Neural progenitor cell (in vitro differentiated cells): ENCODE data around the gene KRT74. TPM values are rescaled to one million over a fixed set of nuclear protein-coding genes. Genes with fewer than 3 reads are reported as not detected.

ENCODE experiments used
- DNase-seq: peaks from one replicate; pipeline ENCODE4 v3.0.0-alpha.2; 2016; ENCODE audit warnings: low spot score
- H2AFZ ChIP-seq: fragments of 200-600 bp; sonication (generic); replicated peaks from 2 replicates; pipeline ENCODE4 v1.6.1; 2016; ENCODE audit warnings: antibody characterized with exemption
- H3F3A ChIP-seq: fragments of 200-600 bp; sonication (generic); 2 replicates; pipeline ENCODE4 v1.6.1; 2016; ENCODE audit warnings: antibody characterized with exemption, low read depth
- H3K27ac ChIP-seq: fragments of 200-600 bp; sonication (generic); 2 replicates; pipeline ENCODE4 v1.5.1; 2016; ENCODE audit warnings: mild to moderate bottlenecking
- H3K27me3 ChIP-seq: fragments of 200-600 bp; sonication (generic); 2 replicates; pipeline ENCODE4 v1.6.1; 2016; ENCODE audit warnings: mild to moderate bottlenecking, moderate library complexity
- H3K36me3 ChIP-seq: fragments of 200-600 bp; sonication (generic); 2 replicates; pipeline ENCODE4 v1.5.1; 2016
- H3K4me1 ChIP-seq: fragments of 200-600 bp; sonication (generic); 2 replicates; pipeline ENCODE4 v1.6.1; 2016; ENCODE audit warnings: mixed run types
- H3K4me2 ChIP-seq: fragments of 200-600 bp; sonication (generic); 2 replicates; pipeline ENCODE4 v1.6.1; 2016
- H3K4me3 ChIP-seq: fragments of 200-600 bp; sonication (generic); 2 replicates; pipeline ENCODE4 v1.5.1; 2016
- H3K79me2 ChIP-seq: fragments of 200-600 bp; sonication (generic); 2 replicates; pipeline ENCODE4 v1.6.1; 2016; ENCODE audit warnings: low read depth
- H3K9ac ChIP-seq: fragments of 200-600 bp; sonication (generic); 2 replicates; pipeline ENCODE4 v1.6.1; 2016
- H3K9me3 ChIP-seq: fragments of 200-600 bp; sonication (generic); 2 replicates; pipeline ENCODE4 v1.5.1; 2016; ENCODE audit warnings: low read depth
- H4K20me1 ChIP-seq: fragments of 200-600 bp; sonication (generic); 2 replicates; pipeline ENCODE4 v1.6.1; 2016; ENCODE audit warnings: low read depth
- H3K27ac Mint-ChIP-seq: 3 replicates; pipeline ENCODE4 v1.8.0; 2021; ENCODE audit warnings: mixed read lengths
- H3K27me3 Mint-ChIP-seq: 2 replicates; pipeline ENCODE4 v1.8.0; 2022; ENCODE audit warnings: low read depth, mild to moderate bottlenecking, inconsistent platforms, moderate library complexity, mixed read lengths; ENCODE audit not compliant: insufficient read depth
- H3K36me3 Mint-ChIP-seq: 3 replicates; pipeline ENCODE4 v1.8.0; 2021; ENCODE audit warnings: mixed read lengths
- H3K4me1 Mint-ChIP-seq: 3 replicates; pipeline ENCODE4 v1.8.0; 2021; ENCODE audit warnings: mixed read lengths
- H3K4me3 Mint-ChIP-seq: 3 replicates; pipeline ENCODE4 v1.8.0; 2021; ENCODE audit warnings: mild to moderate bottlenecking, moderate library complexity, mixed read lengths
- H3K9me3 Mint-ChIP-seq: 3 replicates; pipeline ENCODE4 v1.8.0; 2020; ENCODE audit warnings: mixed read lengths
- EZH2 ChIP-seq: fragments of 200-600 bp; sonication (generic); IDR thresholded peaks from 2 replicates; pipeline ENCODE4 v1.6.1; 2017; ENCODE audit warnings: antibody characterized with exemption, mild to moderate bottlenecking, moderate library complexity
- EZH2phosphoT487 ChIP-seq: fragments of 200-600 bp; sonication (generic); IDR thresholded peaks from 2 replicates; pipeline ENCODE4 v1.6.1; 2017; ENCODE audit warnings: antibody characterized with exemption
- total RNA-seq: library from RNA; depleted of rRNA; stranded (reverse); fragments of >200 nt; gene quantifications from 2 replicates; pipeline ENCODE4 v1.2.3, GENCODE V29; 2015; ENCODE audit warnings: low replicate concordance
- TF ChIP-seq, protein P1 (sequence below): fragments of 200-600 bp; sonication (generic); IDR thresholded peaks from 2 replicates; pipeline ENCODE4 v1.5.1; 2017; ENCODE audit warnings: antibody characterized with exemption, mild to moderate bottlenecking

KRT74 gene
- total RNA-seq, 1 donor from 2014 or later = not detected

DNA sequence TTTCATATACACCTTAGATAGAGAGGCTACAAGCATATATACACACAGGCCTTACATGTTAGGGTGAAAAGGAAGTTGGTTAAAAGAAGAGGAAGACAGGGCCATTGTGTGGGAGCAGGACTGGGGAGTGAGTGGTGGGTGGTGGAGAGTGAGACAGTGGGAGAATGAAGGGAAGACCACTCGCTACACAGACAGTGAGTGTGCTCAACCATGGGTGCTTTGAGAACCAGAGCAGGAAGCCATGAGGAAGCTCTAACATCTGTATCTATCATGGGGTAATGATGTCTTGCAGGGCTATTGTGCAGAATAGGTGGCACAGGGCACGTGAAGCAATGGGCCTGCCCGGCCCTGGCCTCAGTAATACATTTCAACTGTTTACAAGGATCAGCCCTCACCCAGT, 11.4 kb upstream of the KRT74 start:
- no peaks in the 10 kb centered on the region for H4K20me1 ChIP-seq
- Mint-ChIP-seq H3K4me1 (peaks cover 2% of the 10 kb centered on the region), H3K27me3 (peaks cover 11% of the 10 kb centered on the region), H3K27ac (no peak overlapping the region), H3K9me3 (no peaks in the 10 kb centered on the region), H3K36me3 (no peaks in the 10 kb centered on the region), H3K4me3 (no peak overlapping the region)
- no peaks in the 10 kb centered on the region for H3K36me3 ChIP-seq
- H3K9me3 ChIP-seq = no peaks in the 10 kb centered on the region
- H3K4me2 ChIP-seq = no peak overlapping the region
- TF ChIP-seq EZH2phosphoT487 (no peak), EZH2 (no peak)
- TF ChIP-seq, protein P1, sequence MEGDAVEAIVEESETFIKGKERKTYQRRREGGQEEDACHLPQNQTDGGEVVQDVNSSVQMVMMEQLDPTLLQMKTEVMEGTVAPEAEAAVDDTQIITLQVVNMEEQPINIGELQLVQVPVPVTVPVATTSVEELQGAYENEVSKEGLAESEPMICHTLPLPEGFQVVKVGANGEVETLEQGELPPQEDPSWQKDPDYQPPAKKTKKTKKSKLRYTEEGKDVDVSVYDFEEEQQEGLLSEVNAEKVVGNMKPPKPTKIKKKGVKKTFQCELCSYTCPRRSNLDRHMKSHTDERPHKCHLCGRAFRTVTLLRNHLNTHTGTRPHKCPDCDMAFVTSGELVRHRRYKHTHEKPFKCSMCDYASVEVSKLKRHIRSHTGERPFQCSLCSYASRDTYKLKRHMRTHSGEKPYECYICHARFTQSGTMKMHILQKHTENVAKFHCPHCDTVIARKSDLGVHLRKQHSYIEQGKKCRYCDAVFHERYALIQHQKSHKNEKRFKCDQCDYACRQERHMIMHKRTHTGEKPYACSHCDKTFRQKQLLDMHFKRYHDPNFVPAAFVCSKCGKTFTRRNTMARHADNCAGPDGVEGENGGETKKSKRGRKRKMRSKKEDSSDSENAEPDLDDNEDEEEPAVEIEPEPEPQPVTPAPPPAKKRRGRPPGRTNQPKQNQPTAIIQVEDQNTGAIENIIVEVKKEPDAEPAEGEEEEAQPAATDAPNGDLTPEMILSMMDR = no peak
- no peak overlapping the region for H3K4me3 ChIP-seq
- no peaks in the 10 kb centered on the region for H3K79me2 ChIP-seq
- no peak for DNase-seq
- H3K27me3 ChIP-seq = no peaks in the 10 kb centered on the region
- no peak overlapping the region for H3K9ac ChIP-seq
- H2AFZ ChIP-seq = no peak overlapping the region
- no peak overlapping the region for H3K27ac ChIP-seq
- H3K4me1 ChIP-seq = peaks cover 4% of the 10 kb centered on the region
- no peaks in the 10 kb centered on the region for H3F3A ChIP-seq

DNA sequence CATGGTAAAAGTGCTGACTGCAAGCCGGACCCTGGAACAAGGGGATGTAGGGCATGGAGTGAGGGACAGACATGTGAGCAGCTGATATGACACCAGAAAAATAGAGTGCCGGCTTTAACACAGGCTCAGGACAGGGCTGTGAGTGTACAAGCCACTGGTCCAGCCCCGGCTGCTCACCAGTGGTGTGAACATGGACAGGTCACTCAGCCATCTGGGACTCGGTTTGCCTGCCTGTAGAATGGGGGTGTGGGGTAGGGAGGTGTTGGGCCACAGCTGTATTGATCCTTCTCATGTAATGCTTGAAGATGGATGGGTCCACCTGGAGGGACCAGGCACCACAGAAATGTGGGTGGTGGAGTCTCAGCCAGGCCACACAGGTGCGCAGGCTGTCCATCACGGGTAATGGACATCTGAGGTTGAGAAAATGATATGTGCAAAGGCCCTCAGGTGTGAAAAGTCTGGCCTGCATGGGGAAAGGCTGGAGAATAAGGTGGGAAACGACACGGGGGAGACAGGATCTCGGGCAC, 10.6 kb upstream of the KRT74 start:
- Histone ChIP-seq H3K4me3 (no peak overlapping the region), H4K20me1 (no peaks in the 10 kb centered on the region), H3F3A (no peaks in the 10 kb centered on the region), H2AFZ (no peak overlapping the region), H3K27ac (no peak overlapping the region), H3K36me3 (no peaks in the 10 kb centered on the region), H3K27me3 (no peaks in the 10 kb centered on the region), H3K79me2 (no peaks in the 10 kb centered on the region), H3K4me1 (peaks cover 4% of the 10 kb centered on the region), H3K9me3 (no peaks in the 10 kb centered on the region), H3K4me2 (no peak overlapping the region), H3K9ac (no peak overlapping the region)
- Mint-ChIP-seq H3K27ac (no peak overlapping the region), H3K4me1 (peaks cover 2% of the 10 kb centered on the region), H3K9me3 (no peaks in the 10 kb centered on the region), H3K27me3 (peaks cover 13% of the 10 kb centered on the region), H3K4me3 (no peak overlapping the region), H3K36me3 (no peaks in the 10 kb centered on the region)
- TF ChIP-seq, protein P1 = no peak
- TF ChIP-seq EZH2phosphoT487 (no peak), EZH2 (no peak)
- DNase-seq = no peak

DNA sequence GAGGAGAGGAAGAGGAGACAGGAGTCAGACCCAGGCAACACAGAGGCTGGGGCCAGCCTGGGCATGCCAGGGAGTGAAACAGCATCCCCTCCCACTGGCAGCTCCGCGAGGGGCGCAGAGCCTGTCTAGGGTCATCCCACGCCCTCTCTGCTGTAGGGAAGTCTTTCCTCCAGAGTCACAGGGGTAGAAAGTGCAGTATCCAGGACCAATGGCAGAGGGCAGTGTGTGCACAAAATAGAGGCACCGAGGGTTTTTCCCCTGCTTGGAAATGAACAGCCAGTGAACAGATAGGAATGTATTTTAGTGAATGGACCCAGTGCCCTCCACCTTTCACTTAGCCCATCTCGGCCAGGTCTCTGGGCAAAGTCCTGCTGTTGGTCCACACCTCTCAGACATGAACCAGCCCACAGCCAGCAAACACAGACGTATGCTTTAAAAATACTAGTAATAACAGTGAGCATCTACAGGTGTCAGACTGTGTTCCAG, 9.4 kb upstream of the KRT74 start:
- H3K4me3 Mint-ChIP-seq = no peak overlapping the region
- H3K27me3 ChIP-seq = no peaks in the 10 kb centered on the region
- H3K27ac Mint-ChIP-seq = no peak overlapping the region
- no peak overlapping the region for H3K9ac ChIP-seq
- no peaks in the 10 kb centered on the region for H3K36me3 Mint-ChIP-seq
- H3K9me3 ChIP-seq = no peaks in the 10 kb centered on the region
- H3K4me2 ChIP-seq = peak overlapping the region; percentile 33
- H4K20me1 ChIP-seq = no peaks in the 10 kb centered on the region
- H3K4me1 Mint-ChIP-seq = peaks cover 2% of the 10 kb centered on the region
- H3K27ac ChIP-seq = no peak overlapping the region
- peaks cover 4% of the 10 kb centered on the region for H3K4me1 ChIP-seq
- H3K79me2 ChIP-seq = no peaks in the 10 kb centered on the region
- peaks cover 13% of the 10 kb centered on the region for H3K27me3 Mint-ChIP-seq
- peak; percentile 83 for DNase-seq
- no peaks in the 10 kb centered on the region for H3F3A ChIP-seq
- no peaks in the 10 kb centered on the region for H3K9me3 Mint-ChIP-seq
- TF ChIP-seq EZH2phosphoT487 (no peak), EZH2 (no peak)
- TF ChIP-seq, protein P1 = peak; percentile 72
- no peak overlapping the region for H3K4me3 ChIP-seq
- H3K36me3 ChIP-seq = no peaks in the 10 kb centered on the region
- H2AFZ ChIP-seq = peak overlapping the region; percentile 78
